SKM-1 treated with dmso at 0.1 percent for 144 hours (cell line): Measurements from ENCODE around the gene CUBN.
A peak's percentile ranks its signal among the peaks of the same experiment; 100 is the strongest.

Source experiments
- DNase-seq: peaks from one replicate; lab custom pipeline; 2025; ENCODE audit not compliant: unreplicated experiment; lab: John Stamatoyannopoulos, UW

Gene CUBN

DNA sequence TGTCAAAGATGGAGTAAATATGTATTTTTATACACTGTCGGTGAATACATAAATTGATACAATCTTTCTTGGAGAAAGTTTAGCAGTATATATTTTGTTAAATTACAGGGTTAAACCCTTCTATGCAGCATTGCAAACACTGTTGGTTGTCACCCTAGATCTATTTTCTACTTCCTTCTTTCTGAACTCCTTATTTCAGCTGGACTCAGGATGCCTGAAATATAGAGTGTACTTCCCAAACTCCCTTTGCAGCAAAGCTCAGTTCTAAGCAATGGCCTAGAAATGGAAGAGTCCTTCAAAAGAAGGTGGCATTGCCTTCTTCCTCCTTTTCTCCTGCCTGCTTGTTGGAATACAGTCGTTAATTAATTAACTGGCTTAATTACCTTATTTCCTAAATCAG, 20.6 kb downstream of the CUBN start:
- no peak for DNase-seq

DNA sequence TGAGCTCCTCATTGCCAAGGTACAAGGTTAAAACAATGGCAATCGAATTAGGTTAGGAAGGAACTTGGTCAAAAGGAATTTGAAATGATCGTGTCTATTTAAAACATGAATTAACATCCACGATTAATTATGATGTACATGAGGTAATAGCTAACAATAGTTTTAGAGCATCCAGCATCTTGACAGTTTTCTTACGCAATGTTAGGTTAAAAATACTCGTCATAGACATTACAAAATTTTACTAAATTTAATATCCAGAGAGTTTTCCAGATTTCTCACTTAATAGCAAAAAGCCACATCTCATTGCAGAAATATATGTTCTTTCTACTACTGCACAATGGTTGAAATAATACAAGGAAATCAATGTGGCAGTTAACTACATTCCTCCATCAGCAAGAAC, 22.6 kb downstream of the CUBN start:
- DNase-seq = no peak

DNA sequence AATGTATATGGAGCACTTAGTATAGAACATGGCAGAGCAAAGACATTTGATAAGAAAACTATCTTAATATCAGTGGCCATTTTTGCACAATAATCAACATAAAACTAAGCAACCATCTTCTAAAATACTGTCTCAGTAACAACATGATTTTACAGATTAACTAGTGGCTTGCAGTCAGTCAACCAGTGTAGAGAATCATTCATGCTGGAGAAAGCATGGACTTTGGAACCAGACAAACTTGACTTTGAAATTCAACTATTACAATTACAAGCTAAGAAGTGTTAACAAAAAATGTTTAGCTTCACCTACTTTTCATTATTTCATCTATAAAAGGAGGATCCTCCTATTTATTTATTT, 27.7 kb downstream of the CUBN start:
- no peak for DNase-seq

DNA sequence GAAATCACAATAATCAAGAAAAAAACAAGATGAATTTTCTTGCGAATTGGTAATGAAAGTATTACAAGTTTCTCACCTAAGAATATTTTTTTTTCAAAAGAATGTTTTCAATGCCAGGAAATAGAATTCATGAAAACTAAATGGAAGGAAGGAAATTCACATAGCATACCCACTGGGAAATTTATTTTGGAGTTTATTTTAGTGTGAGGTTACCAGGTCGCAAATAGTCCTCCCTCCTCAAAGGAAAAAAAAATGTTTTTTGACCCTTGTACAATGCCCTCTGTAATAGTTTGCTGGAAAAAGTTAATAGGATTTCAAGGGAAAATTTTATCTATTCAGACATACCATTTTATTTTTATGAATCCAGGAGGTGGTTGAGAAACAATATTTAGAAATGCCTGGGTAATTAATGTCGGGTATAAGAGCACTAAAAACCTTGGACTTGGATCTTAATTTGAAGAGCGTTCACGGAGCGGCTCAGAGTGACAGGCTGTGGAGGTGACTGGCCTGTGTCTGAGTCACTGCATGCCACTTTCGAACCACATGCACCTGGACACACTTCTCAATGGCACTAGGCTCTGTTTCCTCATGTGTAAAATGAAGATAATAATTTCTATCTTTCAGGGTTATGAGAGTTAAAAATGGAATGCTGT, 28.2 kb downstream of the CUBN start:
- DNase-seq = no peak

DNA sequence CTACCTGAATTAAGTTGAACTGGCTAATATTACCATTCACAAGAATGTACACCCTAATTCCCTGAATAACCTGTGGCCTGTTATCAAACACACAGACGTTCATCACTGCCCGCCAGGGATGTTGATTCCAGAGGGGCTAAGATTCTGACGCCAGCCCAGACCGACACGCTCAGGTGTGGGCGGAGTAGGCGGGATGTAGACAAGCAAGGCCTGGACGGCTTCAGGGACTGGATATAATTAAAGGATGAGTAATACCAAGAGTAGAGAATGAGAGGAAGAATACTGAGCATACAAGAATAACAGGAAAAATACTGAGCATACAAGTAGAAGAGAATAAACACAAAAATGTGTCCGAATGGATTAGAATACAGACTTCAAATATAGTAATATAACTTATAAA, 29.0 kb downstream of the CUBN start:
- DNase-seq = no peak

DNA sequence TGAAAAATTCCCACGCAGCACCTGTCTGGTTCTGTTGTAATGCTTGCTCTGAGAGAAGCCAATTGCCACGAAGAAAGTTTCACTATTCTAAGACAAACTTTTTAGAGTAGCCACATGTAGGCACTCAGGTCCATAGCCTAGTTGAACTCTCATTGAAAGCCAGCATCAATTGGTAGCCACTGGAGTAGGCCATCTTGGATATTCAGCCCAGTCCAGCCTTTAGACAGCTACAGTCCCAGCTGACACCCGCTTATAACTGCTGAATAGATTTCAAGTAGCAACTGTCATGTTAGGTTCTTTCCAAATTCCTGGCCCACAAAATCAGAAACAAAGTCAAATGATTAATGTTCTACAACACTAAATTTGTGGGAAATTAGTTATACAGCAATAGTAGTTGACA, 31.6 kb downstream of the CUBN start:
- DNase-seq = no peak

DNA sequence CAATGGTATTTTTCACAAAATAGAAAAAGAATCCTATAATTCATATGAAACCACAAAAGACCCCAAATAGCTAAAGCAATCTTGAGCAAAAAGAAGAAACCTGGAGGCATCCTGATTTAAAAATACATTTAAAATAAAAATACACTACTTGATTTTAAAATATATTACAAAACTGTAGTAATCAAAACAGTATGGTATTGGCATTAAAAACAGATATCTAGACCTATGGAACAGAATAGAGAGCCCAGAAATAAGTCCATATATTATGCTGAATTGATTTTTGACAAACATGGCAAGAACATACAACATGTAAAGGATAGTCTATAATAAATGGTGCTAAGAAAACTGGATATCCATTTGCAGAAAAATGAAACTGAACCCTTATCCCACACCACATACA, 34.8 kb downstream of the CUBN start:
- no peak for DNase-seq

DNA sequence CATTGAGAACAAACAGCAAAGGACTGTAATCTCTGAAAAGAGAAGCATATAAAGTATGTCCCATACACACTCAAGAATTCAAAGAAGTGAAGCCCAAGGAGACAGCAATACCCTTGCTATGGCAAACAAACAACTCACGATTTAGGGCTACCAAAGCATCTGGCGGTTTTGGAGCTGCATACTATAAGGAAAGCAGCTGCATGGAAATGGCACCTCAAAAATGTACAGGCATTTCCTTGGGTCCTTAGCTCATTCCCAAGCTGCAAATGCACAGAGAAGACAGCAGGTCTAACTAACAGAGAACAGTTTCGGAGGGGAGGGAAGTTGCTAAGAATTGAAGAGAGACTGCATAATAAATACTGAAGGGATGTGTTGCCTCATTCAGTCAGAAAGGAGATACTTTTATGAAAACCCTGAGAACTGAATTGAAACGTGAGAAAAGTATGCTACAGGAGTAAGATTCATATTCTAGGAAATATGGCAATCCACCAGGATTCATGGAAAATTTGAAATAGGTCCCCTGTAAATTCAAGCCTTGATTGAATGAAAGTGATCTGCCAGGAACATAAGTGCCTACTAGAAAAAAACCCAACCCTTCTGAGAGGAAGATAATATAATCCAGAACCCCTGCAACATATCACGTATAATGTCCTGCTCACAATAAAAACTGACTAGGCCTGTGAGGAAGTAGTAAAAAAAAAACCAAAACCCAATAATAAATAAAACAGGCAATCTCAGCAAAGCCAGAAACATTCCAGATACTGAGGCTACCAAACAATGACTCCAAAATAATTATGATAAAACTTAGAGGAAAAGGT, 36.4 kb downstream of the CUBN start:
- DNase-seq = no peak

DNA sequence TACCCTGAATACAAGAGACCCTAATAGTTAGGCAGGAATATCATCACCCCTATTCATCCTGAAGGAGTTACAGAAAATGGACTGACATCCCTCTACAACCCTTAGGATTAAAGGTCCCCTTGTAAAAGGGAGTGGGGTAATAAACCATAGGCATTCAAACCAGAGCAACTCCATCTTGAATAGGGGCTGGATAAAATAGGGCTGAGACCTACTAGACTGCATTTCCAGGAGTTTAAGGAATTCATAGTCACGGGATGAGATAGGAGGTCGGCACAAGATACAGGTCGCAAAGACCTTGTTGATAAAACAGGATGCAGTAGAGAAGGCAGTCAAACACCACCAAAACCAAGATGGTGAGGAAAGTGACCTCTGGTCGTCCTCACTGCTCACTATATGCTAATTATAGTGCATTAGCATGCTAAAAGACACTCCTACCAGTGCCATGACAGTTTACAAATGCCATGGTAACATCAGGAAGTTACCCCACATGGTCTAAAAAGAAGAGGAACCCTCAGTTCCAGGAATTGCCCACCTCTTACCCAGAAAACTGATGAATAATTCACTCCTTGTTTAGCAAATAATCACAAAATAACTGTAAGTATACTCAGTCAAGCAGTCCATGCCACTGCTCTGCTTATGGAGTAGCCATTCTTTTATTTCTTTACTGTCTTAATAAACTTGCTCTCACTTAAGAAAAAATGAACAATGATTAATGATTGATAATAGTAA, 37.2 kb downstream of the CUBN start:
- DNase-seq = no peak

DNA sequence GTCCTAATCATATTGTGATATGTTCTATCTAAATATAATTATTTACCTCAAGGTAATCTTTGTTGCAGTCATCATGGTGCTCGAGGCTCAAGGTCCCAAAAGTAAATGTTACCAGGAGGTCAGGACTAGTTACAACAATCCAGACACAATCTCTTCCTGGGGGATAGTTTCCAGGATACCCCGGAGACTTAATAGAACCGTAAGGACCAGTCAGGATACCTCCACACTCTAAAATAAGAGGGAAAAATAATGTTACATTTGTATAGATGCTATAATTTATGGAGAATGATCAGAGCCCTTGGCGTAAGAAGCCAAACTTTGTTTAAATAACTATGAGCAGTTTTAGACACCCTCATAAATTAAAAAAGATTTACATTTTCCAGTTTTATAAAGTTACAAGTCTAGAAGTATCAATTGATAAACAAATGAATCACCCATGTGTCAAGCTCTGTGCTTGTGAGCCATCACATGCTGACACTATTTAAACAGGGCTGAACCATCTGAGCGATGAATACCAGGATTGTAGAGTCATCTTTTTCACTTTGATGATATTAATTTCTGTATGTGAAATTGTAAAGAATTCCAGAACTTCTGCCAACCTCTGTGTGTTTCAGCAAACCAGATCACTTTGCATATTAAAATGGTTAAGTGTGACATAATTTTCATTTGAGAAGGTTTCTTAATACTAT, 41.3 kb downstream of the CUBN start:
- no peak for DNase-seq

DNA sequence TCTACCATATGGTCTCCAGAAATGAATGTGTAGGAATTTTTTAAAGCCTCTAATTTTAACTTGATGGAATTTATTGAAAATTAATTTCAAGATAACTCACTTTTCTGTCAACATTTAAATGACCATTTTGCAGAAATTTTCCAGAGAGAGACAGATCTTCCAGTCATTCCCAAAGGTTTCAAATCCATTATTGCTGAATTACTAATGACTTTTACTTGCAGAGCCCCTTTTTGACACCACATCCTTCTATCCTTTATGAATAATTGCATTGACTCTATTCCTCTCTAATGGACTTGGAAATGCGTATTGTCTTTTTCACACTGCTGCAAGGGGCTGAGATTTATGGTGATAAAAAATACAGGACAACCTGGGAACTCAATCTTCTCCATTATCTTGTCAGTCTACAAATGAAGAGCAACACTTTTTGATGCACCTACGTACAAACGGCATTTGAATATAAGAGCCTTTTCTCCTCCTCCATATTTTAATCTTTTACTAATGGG, 42.7 kb downstream of the CUBN start:
- no peak for DNase-seq

DNA sequence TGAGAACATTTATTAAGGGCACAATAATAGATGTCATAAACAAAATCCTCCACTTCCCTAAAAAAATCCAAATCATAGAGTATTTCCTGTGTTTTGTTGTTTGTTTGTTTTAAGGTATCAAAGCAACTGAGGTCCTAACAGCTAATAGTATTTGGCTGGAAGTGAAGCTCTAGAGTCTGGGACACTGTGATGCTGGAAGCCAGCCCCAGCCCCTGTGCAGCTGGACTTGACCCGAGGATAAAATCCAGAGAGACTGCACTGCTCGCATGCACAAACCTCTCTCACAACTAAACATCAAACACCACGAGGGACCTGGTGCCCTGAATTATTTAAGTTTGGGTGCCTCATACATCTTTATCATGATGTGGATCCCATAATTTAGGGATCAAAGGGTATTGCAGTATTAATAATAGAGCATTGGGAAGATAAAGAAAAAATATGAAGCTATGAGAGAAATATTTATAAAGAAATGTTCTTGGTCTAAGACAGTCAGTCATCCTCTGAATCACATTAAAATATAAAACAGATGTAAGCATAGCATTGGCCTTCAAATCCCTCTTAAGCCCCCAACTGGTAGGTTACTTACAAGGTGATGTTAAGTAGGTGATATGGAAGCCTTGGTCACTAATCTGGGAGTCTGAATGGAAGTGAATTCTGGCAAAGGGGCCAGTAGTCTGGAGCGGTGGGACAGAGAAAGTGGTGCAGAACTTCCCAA, 44.4 kb downstream of the CUBN start:
- DNase-seq = no peak

DNA sequence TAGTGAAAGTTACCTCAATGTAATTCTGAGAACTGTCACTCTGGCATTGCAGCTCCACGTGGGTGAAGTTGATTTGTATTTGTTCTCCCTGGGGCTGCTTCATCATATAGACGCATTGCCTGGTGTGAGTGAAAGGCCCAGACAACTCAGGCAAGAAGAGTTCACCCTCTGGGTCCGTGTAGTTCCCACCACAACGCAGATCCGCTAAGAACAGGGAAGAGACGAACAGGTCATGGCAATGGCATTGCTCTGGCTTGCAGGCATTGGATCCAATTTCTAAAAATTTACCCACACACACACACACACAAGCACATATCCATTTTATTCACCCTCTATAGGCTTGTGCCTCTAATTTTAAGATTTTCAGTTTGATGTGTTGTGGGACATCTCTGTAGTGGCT, 45.4 kb downstream of the CUBN start:
- no peak for DNase-seq

DNA sequence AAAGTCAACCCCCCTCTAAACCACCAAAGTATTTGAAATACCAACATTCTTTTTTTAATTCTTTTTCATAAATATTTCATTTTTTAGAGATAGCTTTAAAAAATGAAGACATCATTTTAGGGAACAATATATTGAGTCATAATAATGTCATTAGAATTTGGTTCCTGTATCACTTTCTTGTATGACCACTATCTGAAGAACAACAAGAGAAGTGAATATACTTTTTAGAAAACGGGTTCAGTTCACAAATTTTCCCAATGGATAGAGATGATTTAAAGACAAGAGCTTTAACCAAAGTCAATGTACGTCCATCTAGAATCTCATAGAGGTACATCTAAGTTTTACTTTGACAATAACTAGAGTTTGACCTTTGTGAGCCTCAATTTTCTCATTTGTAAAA, 48.2 kb downstream of the CUBN start:
- no peak for DNase-seq

DNA sequence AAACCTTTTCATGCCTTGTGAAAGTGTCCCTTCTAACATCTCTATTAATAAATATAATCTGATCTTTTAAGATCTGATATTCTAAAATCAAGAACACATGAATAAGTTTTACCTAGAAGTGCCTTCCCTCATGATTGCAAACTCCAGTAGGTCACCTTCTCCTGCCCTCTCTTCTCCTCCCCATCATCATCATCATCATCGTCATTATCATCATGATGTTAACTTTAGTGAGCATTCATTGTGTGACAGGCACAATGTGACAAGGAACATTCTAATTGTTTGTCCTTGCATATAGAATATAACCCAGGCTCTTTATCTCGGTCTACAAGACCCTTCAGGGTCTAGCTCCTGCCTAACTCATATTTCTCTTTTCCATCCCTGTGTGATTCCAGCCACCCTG, 51.7 kb downstream of the CUBN start:
- no peak for DNase-seq

DNA sequence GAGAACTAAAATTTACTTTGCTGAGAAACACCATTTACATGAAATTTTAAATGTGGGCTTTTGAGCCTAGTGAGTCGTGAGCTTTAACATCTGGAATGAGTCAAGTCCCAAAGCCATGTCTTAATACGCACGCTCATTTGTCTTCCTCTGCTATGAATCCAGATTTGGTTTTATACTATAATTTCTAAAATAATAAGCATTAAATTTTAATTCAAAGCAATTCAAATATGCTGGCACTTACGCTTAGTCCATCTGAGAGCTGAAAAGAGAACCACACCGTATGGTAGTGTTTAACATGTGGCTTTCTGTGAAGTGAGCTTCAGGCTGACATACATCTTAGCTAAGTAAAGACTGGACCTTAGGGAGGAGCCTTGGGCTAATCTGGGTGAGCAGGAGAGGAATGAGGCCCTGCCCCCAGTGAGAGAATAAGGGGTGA, 52.2 kb downstream of the CUBN start:
- DNase-seq = no peak

DNA sequence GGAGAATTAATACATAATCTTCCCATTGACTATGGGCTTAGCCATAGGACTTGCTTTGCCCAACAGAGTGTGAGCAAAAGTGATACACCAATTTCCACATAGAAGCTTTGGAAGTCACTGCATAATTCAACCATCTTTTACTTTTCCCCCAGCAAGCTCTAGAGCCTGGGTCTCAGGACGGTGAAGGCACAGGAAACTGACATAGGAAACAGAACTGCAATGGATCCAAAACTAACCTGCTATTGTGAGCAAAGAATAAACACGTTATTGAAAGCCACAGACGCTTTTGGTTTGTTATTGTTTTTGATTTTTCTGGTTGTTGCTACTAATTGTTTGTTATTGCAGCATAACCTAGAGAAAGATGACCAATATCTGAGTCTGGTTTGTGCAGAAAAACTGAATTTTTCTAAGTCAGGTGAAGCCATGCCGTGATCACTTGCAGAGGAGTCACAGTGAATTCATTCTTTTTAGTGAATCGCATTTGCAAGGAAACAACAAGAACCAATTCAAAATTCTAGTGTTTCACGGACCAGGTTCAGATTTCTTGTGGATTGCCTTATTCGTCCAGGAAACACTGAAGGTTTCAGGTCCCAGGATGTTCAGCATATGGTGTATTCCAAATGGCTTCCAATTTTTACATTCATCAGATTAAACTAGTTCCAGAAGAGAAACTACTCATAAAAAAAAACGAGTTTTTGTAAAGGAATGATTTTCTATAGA, 52.8 kb downstream of the CUBN start:
- no peak for DNase-seq

DNA sequence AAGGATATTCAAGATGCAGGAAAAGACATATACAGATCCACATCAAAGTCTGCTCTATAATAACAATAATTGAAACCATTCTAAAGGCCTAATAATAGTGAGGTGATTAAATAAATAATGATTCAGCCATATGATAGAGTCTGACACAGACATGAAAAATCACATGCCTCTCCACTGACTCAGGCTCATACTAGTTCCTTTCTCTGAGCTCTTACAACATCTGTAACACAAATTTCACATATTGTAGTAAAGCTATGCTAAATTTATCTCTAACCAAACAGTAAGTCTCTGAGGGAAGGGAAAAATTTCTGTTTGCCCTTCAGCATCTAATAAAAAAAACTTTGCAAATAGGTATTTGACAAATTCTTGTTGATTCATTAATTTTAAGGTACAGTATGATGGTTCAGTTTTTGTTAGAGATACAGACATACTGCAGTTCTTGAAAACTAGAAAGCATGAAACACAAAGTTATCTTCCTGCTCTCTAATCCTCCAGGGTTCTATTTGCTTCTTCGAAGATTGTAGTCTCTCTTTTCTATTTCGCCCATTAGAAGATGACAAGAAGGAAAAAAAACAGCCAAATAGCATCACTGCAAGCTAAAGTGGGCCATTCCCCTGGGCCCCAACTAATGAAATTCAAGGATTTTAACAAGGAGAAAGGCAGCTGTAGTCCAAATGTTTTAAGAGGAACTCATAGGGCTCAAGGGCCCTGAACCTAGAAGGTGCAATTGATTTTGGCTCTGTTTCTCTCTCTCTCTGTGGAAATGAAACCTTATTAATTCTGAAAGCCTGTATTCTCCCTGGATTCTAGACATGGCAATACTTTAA, 53.9 kb downstream of the CUBN start:
- peak; percentile 36 for DNase-seq

DNA sequence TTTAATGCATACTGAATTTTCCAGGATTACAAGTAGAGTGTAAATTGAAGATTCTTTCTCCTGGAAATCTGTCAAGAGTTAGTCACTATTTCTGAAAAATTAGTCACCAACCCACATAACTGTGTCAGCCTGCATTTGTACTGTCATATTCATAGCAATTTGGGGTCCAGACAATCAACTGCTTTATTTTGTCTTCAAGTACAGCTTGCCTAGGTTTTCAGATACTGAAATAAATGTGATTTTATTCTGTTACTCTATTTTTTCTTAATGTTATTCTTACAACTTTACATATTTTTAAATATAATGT, 55.1 kb downstream of the CUBN start:
- no peak for DNase-seq
